SJCRH30 (cell line): ENCODE data around the gene KCNIP2. TPM values are rescaled to one million over a fixed set of nuclear protein-coding genes. Genes with fewer than 3 reads are reported as not detected.

Source experiments
- DNase-seq, 2 experiments: peaks; one replicate each; pipeline ENCODE4 v3.0.0-alpha.2; 2015 to 2020
- H3K27ac ChIP-seq: fragments of 250-450 bp; sonication (Bioruptor Pico); 2 replicates; pipeline ENCODE4 v1.5.1; 2020; ENCODE audit warnings: mild to moderate bottlenecking, moderate library complexity
- H3K27me3 ChIP-seq: fragments of 250-450 bp; sonication (Bioruptor Pico); 2 replicates; pipeline ENCODE4 v1.5.1; 2020; ENCODE audit warnings: mild to moderate bottlenecking, moderate library complexity
- H3K36me3 ChIP-seq: fragments of 250-450 bp; sonication (Bioruptor Pico); 2 replicates; pipeline ENCODE4 v1.5.1; 2020; ENCODE audit warnings: mild to moderate bottlenecking, moderate library complexity
- H3K4me1 ChIP-seq: fragments of 250-450 bp; sonication (Bioruptor Pico); 2 replicates; pipeline ENCODE4 v1.5.1; 2020; ENCODE audit warnings: mild to moderate bottlenecking, moderate library complexity
- H3K4me3 ChIP-seq: fragments of 250-450 bp; sonication (Bioruptor Pico); 2 replicates; pipeline ENCODE4 v1.5.1; 2020; ENCODE audit warnings: mild to moderate bottlenecking, moderate library complexity
- H3K9me3 ChIP-seq: fragments of 250-450 bp; sonication (Bioruptor Pico); replicated peaks from 2 replicates; pipeline ENCODE4 v1.5.1; 2020; ENCODE audit warnings: mild to moderate bottlenecking, moderate library complexity
- total RNA-seq: library from RNA; depleted of rRNA; stranded (reverse); fragments of >200 nt; shearing (Covaris generic); gene quantifications from 2 replicates; pipeline ENCODE4 v1.2.3, GENCODE V29; 2014; rRNA removed

Gene KCNIP2
- total RNA-seq, 1 experiment from 2014 or later = 1.1 TPM

DNA sequence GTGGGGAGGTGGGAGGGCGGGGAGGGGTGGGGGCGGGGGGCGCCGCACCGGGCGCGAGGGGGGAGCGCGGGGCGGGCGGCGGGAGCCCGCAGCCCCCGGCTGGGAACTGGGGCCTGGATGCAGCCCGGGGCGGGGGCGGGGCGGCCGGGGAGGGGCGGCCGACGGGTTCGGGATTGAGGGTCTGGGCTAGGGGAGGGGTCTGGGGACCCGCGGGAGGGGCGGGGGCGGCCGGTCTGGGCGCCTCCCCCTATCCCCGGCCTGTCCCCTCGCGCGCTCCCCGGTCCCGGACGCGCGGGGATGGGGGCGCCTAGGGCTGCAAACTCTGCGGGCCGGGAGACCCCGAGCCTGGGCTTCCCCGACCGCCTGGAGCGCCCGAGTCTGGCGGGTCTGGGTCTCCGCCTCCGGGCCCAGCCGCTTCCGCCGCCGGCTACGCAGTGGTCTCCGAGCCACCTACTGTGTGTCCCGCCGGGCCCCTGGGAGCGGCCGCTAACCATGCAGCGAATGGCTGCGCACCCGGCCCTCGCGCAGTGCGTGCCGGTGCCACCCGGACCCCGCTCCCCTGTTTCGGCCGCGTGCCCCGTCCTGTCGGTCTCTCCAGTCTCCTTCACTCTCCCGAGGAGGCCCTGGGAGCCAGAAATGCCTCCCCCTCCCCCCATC lies 67.3 kb downstream of the KCNIP2 start:
- H3K9me3 ChIP-seq = no peaks in the 10 kb centered on the region
- peaks cover 33% of the 10 kb centered on the region for H3K36me3 ChIP-seq
- peaks cover 77% of the 10 kb centered on the region for H3K4me1 ChIP-seq
- DNase-seq = peak in 1 of 2 experiments; percentile 12
- H3K27ac ChIP-seq = no peak overlapping the region
- peak overlapping the region; percentile 72 for H3K4me3 ChIP-seq
- H3K27me3 ChIP-seq = no peaks in the 10 kb centered on the region

Other genes starting within 250 kb of the KCNIP2 start
- gene FBXW4, start 148.6 kb downstream of the KCNIP2 start, total RNA-seq = 38.4 and 39.9 TPM in 2 replicates
- 115 and 123 TPM in 2 replicates for gene FGF8, start 67.7 kb downstream of the KCNIP2 start, total RNA-seq
- gene NPM3, start 60.4 kb downstream of the KCNIP2 start, total RNA-seq = 238 and 287 TPM in 2 replicates
- 110 and 132 TPM in 2 replicates for gene OGA, start 25.4 kb downstream of the KCNIP2 start, total RNA-seq
- 24.1 and 25.7 TPM in 2 replicates for gene ARMH3, start 212.4 kb upstream of the KCNIP2 start, total RNA-seq
- 6.4 and 7.0 TPM in 2 replicates for gene HPS6, start 221.5 kb upstream of the KCNIP2 start, total RNA-seq